Mononuclear cell (primary cell): ENCODE measurements around the gene WDR38. TPM values are rescaled to one million over a fixed set of nuclear protein-coding genes. Genes with fewer than 3 reads are reported as not detected.
"Not testable (repeated sequence)": the region's sequence is repeated elsewhere in the genome, so short reads cannot be mapped to it uniquely, and the experiment has no call there.

Source experiments
- H3K27me3 ChIP-seq: 2 replicates; pipeline ENCODE4 v1.6.0; 2011; ENCODE audit warnings: low read length, control low read depth; ENCODE audit not compliant: insufficient read depth
- H3K4me1 ChIP-seq: 2 replicates; pipeline ENCODE4 v1.5.1; 2011; ENCODE audit warnings: mild to moderate bottlenecking, low read length, control low read depth; ENCODE audit not compliant: insufficient read depth
- H3K4me3 ChIP-seq: 2 replicates; pipeline ENCODE4 v1.5.1; 2011; ENCODE audit warnings: mild to moderate bottlenecking, low read length, moderate library complexity
- H3K9me3 ChIP-seq: 2 replicates; pipeline ENCODE4 v1.5.1; 2011; ENCODE audit warnings: low read depth, mild to moderate bottlenecking, control low read depth, low read length
- total RNA-seq: library from RNA; depleted of rRNA; stranded (reverse); fragments of >200 nt; gene quantifications from one replicate; pipeline ENCODE4 v1.2.3, GENCODE V29; 2012

WDR38 gene
- total RNA-seq, 1 donor, result not detected

GRCh38 chr9:124820698-124821623 is 32.3 kb upstream of the WDR38 start:
- no peaks in the 10 kb centered on the region for H3K27me3 ChIP-seq
- no peaks in the 10 kb centered on the region for H3K9me3 ChIP-seq
- H3K4me1 ChIP-seq, result no peaks in the 10 kb centered on the region
- no peak overlapping the region for H3K4me3 ChIP-seq

- Histone ChIP-seq H3K9me3 (no peaks in the 10 kb centered on the region), H3K4me1 (peaks cover 10% of the 10 kb centered on the region), H3K4me3 (no peak overlapping the region), H3K27me3 (no peaks in the 10 kb centered on the region)
Observed at GRCh38 chr9:124828489-124829333, 24.5 kb upstream of the WDR38 start.

- no peaks in the 10 kb centered on the region for H3K9me3 ChIP-seq
Observed at GRCh38 chr9:124829334-124829669, 24.0 kb upstream of the WDR38 start.

GRCh38 chr9:124830593-124830992 is 22.7 kb upstream of the WDR38 start:
- Histone ChIP-seq H3K4me3 (no peak overlapping the region), H3K9me3 (no peaks in the 10 kb centered on the region), H3K4me1 (peaks cover 10% of the 10 kb centered on the region), H3K27me3 (no peaks in the 10 kb centered on the region)

More at GRCh38 chr9:124829334-124829669, 24.0 kb upstream of the WDR38 start:
- Histone ChIP-seq H3K27me3 (no peaks in the 10 kb centered on the region), H3K4me3 (no peak overlapping the region), H3K4me1 (peaks cover 10% of the 10 kb centered on the region)

GRCh38 chr9:124831642-124832364 is 21.5 kb upstream of the WDR38 start:
- H3K4me1 ChIP-seq, result peaks cover 10% of the 10 kb centered on the region
- H3K4me3 ChIP-seq, result no peak overlapping the region
- H3K27me3 ChIP-seq, result no peaks in the 10 kb centered on the region
- no peaks in the 10 kb centered on the region for H3K9me3 ChIP-seq

GRCh38 chr9:124834591-124834990 is 18.7 kb upstream of the WDR38 start:
- H3K4me1 ChIP-seq, result peaks cover 10% of the 10 kb centered on the region
- H3K9me3 ChIP-seq, result no peaks in the 10 kb centered on the region
- H3K4me3 ChIP-seq, result no peak overlapping the region
- H3K27me3 ChIP-seq, result peaks cover 4% of the 10 kb centered on the region

GRCh38 chr9:124835026-124835557 is 18.2 kb upstream of the WDR38 start:
- Histone ChIP-seq H3K4me3 (no peak overlapping the region), H3K4me1 (peaks cover 10% of the 10 kb centered on the region)

GRCh38 chr9:124838132-124838531 is 15.1 kb upstream of the WDR38 start:
- H3K4me1 ChIP-seq, H3K4me3 ChIP-seq, H3K27me3 ChIP-seq, H3K9me3 ChIP-seq: not testable (repeated sequence)

More at GRCh38 chr9:124835026-124835557, 18.2 kb upstream of the WDR38 start:
- Histone ChIP-seq H3K9me3 (no peaks in the 10 kb centered on the region), H3K27me3 (peaks cover 4% of the 10 kb centered on the region)

GRCh38 chr9:124838567-124839275 is 14.5 kb upstream of the WDR38 start:
- H3K4me3 ChIP-seq, H3K27me3 ChIP-seq, H3K9me3 ChIP-seq, H3K4me1 ChIP-seq: not testable (repeated sequence)

- Histone ChIP-seq H3K9me3 (no peaks in the 10 kb centered on the region), H3K4me3 (no peak overlapping the region), H3K4me1 (no peaks in the 10 kb centered on the region), H3K27me3 (peaks cover 4% of the 10 kb centered on the region)
Observed at GRCh38 chr9:124839612-124840299, 13.5 kb upstream of the WDR38 start.

GRCh38 chr9:124840300-124840833 is 12.9 kb upstream of the WDR38 start:
- Histone ChIP-seq H3K4me3 (no peak overlapping the region), H3K9me3 (no peaks in the 10 kb centered on the region), H3K27me3 (peaks cover 4% of the 10 kb centered on the region), H3K4me1 (no peaks in the 10 kb centered on the region)

- H3K27me3 ChIP-seq, result peaks cover 4% of the 10 kb centered on the region
- no peak overlapping the region for H3K4me3 ChIP-seq
- H3K4me1 ChIP-seq, result no peaks in the 10 kb centered on the region
- no peaks in the 10 kb centered on the region for H3K9me3 ChIP-seq
Observed at GRCh38 chr9:124841075-124841821, 12.0 kb upstream of the WDR38 start.

- Histone ChIP-seq H3K4me1 (no peaks in the 10 kb centered on the region), H3K4me3 (no peak overlapping the region), H3K9me3 (no peaks in the 10 kb centered on the region), H3K27me3 (no peaks in the 10 kb centered on the region)
Observed at GRCh38 chr9:124843456-124844034, 9.7 kb upstream of the WDR38 start.
